NB4 (cell line): ENCODE results near the gene ZNF524.

Experiments used
- POLR2A ChIP-seq: IDR thresholded peaks from 2 replicates; pipeline ENCODE4 v1.6.1; 2011; ENCODE audit warnings: mild to moderate bottlenecking; ENCODE audit not compliant: insufficient read length; ENCODE audit errors: extremely low read depth
- TF ChIP-seq, protein P1 (sequence below): IDR thresholded peaks from one replicate; pipeline ENCODE4 v1.5.1; 2012; ENCODE audit warnings: low read depth, low read length
- TF ChIP-seq, protein P2 (sequence below): IDR thresholded peaks from 2 replicates; pipeline ENCODE4 v1.6.1; 2011; ENCODE audit warnings: low read depth, low read length

DNA sequence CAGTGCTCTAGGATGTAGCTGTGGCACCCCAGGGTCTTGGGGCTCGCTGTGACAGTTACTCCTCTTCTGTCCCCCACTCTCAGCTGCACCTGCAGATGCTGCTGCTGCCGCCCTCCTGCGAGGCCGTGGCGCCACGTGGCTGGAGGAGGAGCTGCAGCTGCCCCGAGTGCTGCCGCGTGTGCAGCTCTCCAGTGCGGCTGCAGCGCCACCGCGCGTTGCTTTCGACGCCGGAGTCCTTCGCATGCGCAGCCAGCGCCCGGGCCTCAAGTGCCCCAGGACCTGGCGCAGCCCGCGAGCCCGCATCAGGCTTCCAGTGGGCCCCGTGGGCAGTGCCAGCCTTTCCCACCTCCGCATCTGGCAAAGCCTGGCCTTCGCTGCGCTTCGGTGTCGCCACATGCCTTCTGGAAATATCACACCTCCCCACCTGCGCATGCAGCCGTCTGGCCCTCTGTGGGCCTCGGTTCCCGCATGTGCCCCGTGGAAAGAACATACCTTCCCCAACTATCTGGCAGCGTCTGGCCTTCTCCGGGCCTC, 40.0 kb downstream of the ZNF524 start:
- no peak for TF ChIP-seq POLR2A
- TF ChIP-seq, protein P1, sequence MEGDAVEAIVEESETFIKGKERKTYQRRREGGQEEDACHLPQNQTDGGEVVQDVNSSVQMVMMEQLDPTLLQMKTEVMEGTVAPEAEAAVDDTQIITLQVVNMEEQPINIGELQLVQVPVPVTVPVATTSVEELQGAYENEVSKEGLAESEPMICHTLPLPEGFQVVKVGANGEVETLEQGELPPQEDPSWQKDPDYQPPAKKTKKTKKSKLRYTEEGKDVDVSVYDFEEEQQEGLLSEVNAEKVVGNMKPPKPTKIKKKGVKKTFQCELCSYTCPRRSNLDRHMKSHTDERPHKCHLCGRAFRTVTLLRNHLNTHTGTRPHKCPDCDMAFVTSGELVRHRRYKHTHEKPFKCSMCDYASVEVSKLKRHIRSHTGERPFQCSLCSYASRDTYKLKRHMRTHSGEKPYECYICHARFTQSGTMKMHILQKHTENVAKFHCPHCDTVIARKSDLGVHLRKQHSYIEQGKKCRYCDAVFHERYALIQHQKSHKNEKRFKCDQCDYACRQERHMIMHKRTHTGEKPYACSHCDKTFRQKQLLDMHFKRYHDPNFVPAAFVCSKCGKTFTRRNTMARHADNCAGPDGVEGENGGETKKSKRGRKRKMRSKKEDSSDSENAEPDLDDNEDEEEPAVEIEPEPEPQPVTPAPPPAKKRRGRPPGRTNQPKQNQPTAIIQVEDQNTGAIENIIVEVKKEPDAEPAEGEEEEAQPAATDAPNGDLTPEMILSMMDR, result no peak
- TF ChIP-seq, protein P2, sequence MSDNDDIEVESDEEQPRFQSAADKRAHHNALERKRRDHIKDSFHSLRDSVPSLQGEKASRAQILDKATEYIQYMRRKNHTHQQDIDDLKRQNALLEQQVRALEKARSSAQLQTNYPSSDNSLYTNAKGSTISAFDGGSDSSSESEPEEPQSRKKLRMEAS, result no peak
